Upper lobe of left lung (tissue), 6 donors: ENCODE data around the gene TAP1. TPM values are rescaled to one million over a fixed set of nuclear protein-coding genes. Genes with fewer than 3 reads are reported as not detected.

Source experiments
- ATAC-seq, 2 donors: fragments of 200-7000 bp; cut with Tn5 transposase; one replicate each; pipeline ENCODE4 v1.9.1; 2022; ENCODE audit warnings: mild to moderate bottlenecking in 2 of 2, moderate library complexity in 2 of 2; ENCODE audit not compliant: low FRiP score in 2 of 2
- DNase-seq, 2 donors: peaks; one replicate each; pipeline ENCODE4 v3.0.0-alpha.2; 2019 to 2020
- H3K27ac ChIP-seq, 4 donors: fragments of 200-600 bp; sonication (generic); one replicate each; pipeline ENCODE4 v1.5.1; 2016 to 2019
- H3K27me3 ChIP-seq, 4 donors: fragments of 200-600 bp; sonication (generic); one replicate each; pipeline ENCODE4 v1.5.1; 2017 to 2019
- H3K36me3 ChIP-seq, 4 donors: fragments of 200-600 bp; sonication (generic); one replicate each; pipeline ENCODE4 v1.5.1; 2016 to 2019
- H3K4me1 ChIP-seq, 4 donors: fragments of 200-600 bp; sonication (generic); one replicate each; pipeline ENCODE4 v1.5.1; 2018 to 2019
- H3K4me3 ChIP-seq, 4 donors: fragments of 200-600 bp; sonication (generic); one replicate each; pipeline ENCODE4 v1.5.1; 2017 to 2019; ENCODE audit warnings: mild to moderate bottlenecking in 2 of 4, moderate library complexity in 1 of 4
- H3K9me3 ChIP-seq, 4 donors: fragments of 200-600 bp; sonication (generic); one replicate each; pipeline ENCODE4 v1.5.1; 2018 to 2019
- EP300 ChIP-seq, 4 donors: sonication (generic); formaldehyde crosslinking; IDR thresholded peaks; one replicate each; pipeline ENCODE4 v1.5.1; 2017; ENCODE audit warnings: antibody characterized with exemption in 4 of 4, control low read depth in 2 of 4
- POLR2A ChIP-seq, 4 donors: fragments of 450-650 bp; IDR thresholded peaks; one replicate each; pipeline ENCODE4 v1.5.1; 2016 to 2017; ENCODE audit warnings: antibody characterized with exemption in 4 of 4, mild to moderate bottlenecking in 2 of 4
- POLR2AphosphoS5 ChIP-seq, 2 donors: sonication (generic); formaldehyde crosslinking; IDR thresholded peaks; one replicate each; pipeline ENCODE4 v1.5.1; 2017; ENCODE audit warnings: antibody characterized with exemption in 2 of 2
- WGBS, 2 donors: methylation state at CpG; one replicate each; pipeline ENCODE4 v1.1.5; 2017 to 2018; 5-methylcytosine and 5-hydroxymethylcytosine counted together
- total RNA-seq, 6 donors: library from RNA; depleted of rRNA in 4 of 6; stranded (reverse); fragments of >200 nt in 4 of 6; gene quantifications; one replicate each; pipeline versions ENCODE4 v1.1.0 to v1.2.1, GENCODE V29; 2016 to 2021
- TF ChIP-seq, protein P1 (sequence below), 6 experiments: fragments of 450-650 bp in 4 of 6; fragments of 200-600 bp in 2 of 6; sonication (generic) in 2 of 6; IDR thresholded peaks; one replicate each; pipeline ENCODE4 v1.5.1; 2016 to 2019; ENCODE audit warnings: antibody characterized with exemption in 6 of 6
- donor health status: DM: no; HTN: no; CAD: no; lungs with moderate emphysema.
- donor health status: DM: no; HTN: yes; CAD: no; lungs with severe emphysema.

Gene TAP1
- total RNA-seq, 6 donors from 2014 or later, result 56.9 to 87.0 (median 69.8) TPM

DNA sequence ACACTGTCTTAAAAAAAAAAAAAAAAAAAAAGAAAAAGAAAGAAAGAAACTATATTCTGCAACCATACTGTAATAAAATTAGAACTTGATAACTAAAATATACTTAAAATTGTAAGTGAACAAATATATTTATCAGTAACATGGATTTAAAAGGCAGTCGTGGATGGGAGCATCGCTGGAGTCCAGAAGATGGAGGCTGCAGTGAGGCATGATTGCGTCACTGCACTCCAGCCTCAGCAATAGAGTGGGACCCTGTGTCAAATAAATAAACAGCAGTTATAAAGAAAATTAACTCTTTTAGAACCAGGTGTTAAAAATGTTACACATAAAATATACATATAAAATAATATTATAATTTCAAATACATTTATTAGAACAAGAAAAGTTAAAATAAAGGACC, 9.2 kb upstream of the TAP1 start:
- no peak overlapping the region for H3K27ac ChIP-seq
- 50 to 56% methylated on average over 3 of the region's 3 CpGs for WGBS, 2 donors
- H3K4me1 ChIP-seq, result peaks cover 0 to 17% (median 5%) of the 10 kb centered on the region in 4 donors
- H3K27me3 ChIP-seq, result no peaks in the 10 kb centered on the region
- no peak overlapping the region for H3K4me3 ChIP-seq
- DNase-seq (no peak), ATAC-seq (no peak)
- no peaks in the 10 kb centered on the region for H3K9me3 ChIP-seq
- TF ChIP-seq EP300 (IDR thresholded peaks at IDR 0.05) (no peak), POLR2AphosphoS5 (IDR thresholded peaks at IDR 0.05) (no peak), POLR2A (IDR thresholded peaks at IDR 0.05) (no peak)
- TF ChIP-seq, protein P1, sequence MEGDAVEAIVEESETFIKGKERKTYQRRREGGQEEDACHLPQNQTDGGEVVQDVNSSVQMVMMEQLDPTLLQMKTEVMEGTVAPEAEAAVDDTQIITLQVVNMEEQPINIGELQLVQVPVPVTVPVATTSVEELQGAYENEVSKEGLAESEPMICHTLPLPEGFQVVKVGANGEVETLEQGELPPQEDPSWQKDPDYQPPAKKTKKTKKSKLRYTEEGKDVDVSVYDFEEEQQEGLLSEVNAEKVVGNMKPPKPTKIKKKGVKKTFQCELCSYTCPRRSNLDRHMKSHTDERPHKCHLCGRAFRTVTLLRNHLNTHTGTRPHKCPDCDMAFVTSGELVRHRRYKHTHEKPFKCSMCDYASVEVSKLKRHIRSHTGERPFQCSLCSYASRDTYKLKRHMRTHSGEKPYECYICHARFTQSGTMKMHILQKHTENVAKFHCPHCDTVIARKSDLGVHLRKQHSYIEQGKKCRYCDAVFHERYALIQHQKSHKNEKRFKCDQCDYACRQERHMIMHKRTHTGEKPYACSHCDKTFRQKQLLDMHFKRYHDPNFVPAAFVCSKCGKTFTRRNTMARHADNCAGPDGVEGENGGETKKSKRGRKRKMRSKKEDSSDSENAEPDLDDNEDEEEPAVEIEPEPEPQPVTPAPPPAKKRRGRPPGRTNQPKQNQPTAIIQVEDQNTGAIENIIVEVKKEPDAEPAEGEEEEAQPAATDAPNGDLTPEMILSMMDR (IDR thresholded peaks at IDR 0.05), result no peak
- H3K36me3 ChIP-seq, result peaks cover 5 to 25% (median 15%) of the 10 kb centered on the region in 4 donors

- ATAC-seq (no peak), DNase-seq (no peak)
- no peak overlapping the region for H3K4me3 ChIP-seq
- H3K27me3 ChIP-seq, result no peaks in the 10 kb centered on the region
- no peaks in the 10 kb centered on the region for H3K9me3 ChIP-seq
- TF ChIP-seq, protein P1 (IDR thresholded peaks at IDR 0.05), result no peak
- TF ChIP-seq POLR2A (IDR thresholded peaks at IDR 0.05) (no peak), POLR2AphosphoS5 (IDR thresholded peaks at IDR 0.05) (no peak), EP300 (IDR thresholded peaks at IDR 0.05) (no peak)
- peak overlapping the region in 3 of 4 donors; percentile 54 to 69 (median 68) for H3K27ac ChIP-seq
- H3K4me1 ChIP-seq, result peaks cover 4 to 23% (median 9%) of the 10 kb centered on the region in 4 donors
- WGBS, 2 donors, result 61 to 68% methylated on average over 1 of the region's 1 CpG
- peaks cover 5 to 40% (median 16%) of the 10 kb centered on the region in 4 donors for H3K36me3 ChIP-seq
Measured at GRCh38 chr6:32860674-32861073, 7.2 kb upstream of the TAP1 start.

GRCh38 chr6:32858194-32858593, 4.7 kb upstream of the TAP1 start:
- H3K36me3 ChIP-seq, result peaks cover 5 to 40% (median 16%) of the 10 kb centered on the region in 4 donors
- no peak for DNase-seq
- H3K27me3 ChIP-seq, result no peaks in the 10 kb centered on the region
- H3K4me3 ChIP-seq, result no peak overlapping the region
- ATAC-seq, result no peak
- 85 to 90% methylated on average over 5 of the region's 5 CpGs for WGBS, 2 donors
- no peak overlapping the region for H3K27ac ChIP-seq
- peaks cover 10 to 32% (median 19%) of the 10 kb centered on the region in 4 donors for H3K4me1 ChIP-seq
- TF ChIP-seq POLR2AphosphoS5 (IDR thresholded peaks at IDR 0.05) (no peak), POLR2A (IDR thresholded peaks at IDR 0.05) (no peak), EP300 (IDR thresholded peaks at IDR 0.05) (no peak)
- TF ChIP-seq, protein P1 (IDR thresholded peaks at IDR 0.05), result no peak
- no peaks in the 10 kb centered on the region for H3K9me3 ChIP-seq

DNA sequence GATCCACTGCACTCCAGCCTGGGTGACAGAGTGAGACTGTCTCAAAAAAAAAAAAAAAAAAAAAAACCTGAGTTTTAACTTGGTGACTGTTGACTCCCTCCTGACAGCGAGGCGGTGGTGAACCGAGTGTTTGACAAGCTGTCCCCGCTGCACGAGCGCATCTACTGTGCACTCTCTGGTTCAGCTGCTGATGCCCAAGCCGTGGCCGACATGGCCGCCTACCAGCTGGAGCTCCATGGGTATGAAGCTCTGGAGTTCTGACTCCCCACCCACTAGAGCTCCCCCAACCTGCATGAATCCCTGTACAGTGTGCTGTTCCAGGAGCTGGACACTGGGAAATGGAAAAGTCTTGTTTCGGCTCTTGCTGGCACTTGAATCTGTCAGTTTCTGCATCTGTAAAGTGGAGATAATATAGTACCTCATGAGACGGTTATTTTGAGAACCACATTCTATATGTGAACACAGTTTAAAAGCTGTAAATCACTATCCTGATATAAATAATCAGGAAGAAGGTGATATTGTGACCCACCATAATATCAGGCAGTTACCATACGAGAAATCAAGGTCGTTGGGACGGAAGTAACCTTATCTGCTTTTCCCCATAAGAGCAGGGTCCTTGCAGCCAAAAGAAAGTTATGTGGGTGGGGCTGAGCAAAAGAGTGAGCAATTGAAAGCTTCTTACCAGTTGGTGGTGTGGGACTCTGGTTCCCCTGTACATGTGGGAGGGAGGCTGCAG, 3.8 kb upstream of the TAP1 start:
- Histone ChIP-seq H3K27me3 (no peaks in the 10 kb centered on the region), H3K4me3 (no peak overlapping the region), H3K9me3 (no peaks in the 10 kb centered on the region), H3K27ac (no peak overlapping the region), H3K4me1 (peaks cover 13 to 32% (median 21%) of the 10 kb centered on the region in 4 donors), H3K36me3 (peaks cover 5 to 40% (median 16%) of the 10 kb centered on the region in 4 donors)
- ATAC-seq (no peak), DNase-seq (peak in 1 of 2 donors; percentile 38)
- 87 to 91% methylated on average over 14 of the region's 14 CpGs for WGBS, 2 donors
- TF ChIP-seq EP300 (IDR thresholded peaks at IDR 0.05) (no peak), POLR2AphosphoS5 (IDR thresholded peaks at IDR 0.05) (no peak), POLR2A (IDR thresholded peaks at IDR 0.05) (no peak)
- TF ChIP-seq, protein P1 (IDR thresholded peaks at IDR 0.05), result no peak
